ENCODE measurements around the gene NIM1K. TPM values are rescaled to one million over a fixed set of nuclear protein-coding genes. Genes with fewer than 3 reads are reported as not detected.

The NIM1K gene
- total and polyA plus RNA-seq, 3 donors from 2014 or later = 0.68 to 1.1 (median 0.79) TPM

GRCh38 chr5:43270645-43271044 lies 78.6 kb downstream of the NIM1K start:
- Histone ChIP-seq H3K4me3 (no peak overlapping the region), H3K27me3 (no peaks in the 10 kb centered on the region), H3K9me3 (no peaks in the 10 kb centered on the region), H3K27ac (no peak overlapping the region), H3K4me1 (no peaks in the 10 kb centered on the region), H3K36me3 (ENCODE audit: low read depth, missing control alignments) (no peaks in the 10 kb centered on the region)
- TF ChIP-seq CTCF (IDR thresholded peaks at IDR 0.05) = no peak
- no peak for TF ChIP-seq POLR2A (IDR thresholded peaks at IDR 0.05)
- intact Hi-C loops (cut with DNase I; ENCODE audit: low total_unique reads) = no loop called here
- whole genome bisulfite sequencing, 2 donors = 22 to 38% methylated on average over 1 of the region's 1 CpG
- no peak for DNase-seq

GRCh38 chr5:43273552-43273951 lies 81.5 kb downstream of the NIM1K start:
- no peak overlapping the region for H3K27ac ChIP-seq
- H3K4me1 ChIP-seq = no peaks in the 10 kb centered on the region
- no peaks in the 10 kb centered on the region for H3K9me3 ChIP-seq
- TF ChIP-seq POLR2A (IDR thresholded peaks at IDR 0.05) = no peak
- TF ChIP-seq CTCF (IDR thresholded peaks at IDR 0.05) = no peak
- H3K36me3 ChIP-seq (ENCODE audit: low read depth, missing control alignments) = no peaks in the 10 kb centered on the region
- DNase-seq = no peak
- no peak overlapping the region for H3K4me3 ChIP-seq
- intact Hi-C loops (cut with DNase I; ENCODE audit: low total_unique reads) = no loop called here
- no peaks in the 10 kb centered on the region for H3K27me3 ChIP-seq

- Histone ChIP-seq H3K27me3 (no peaks in the 10 kb centered on the region), H3K27ac (no peak overlapping the region), H3K36me3 (ENCODE audit: low read depth, missing control alignments) (no peaks in the 10 kb centered on the region), H3K4me3 (no peak overlapping the region), H3K4me1 (no peaks in the 10 kb centered on the region), H3K9me3 (no peaks in the 10 kb centered on the region)
- DNase-seq = no peak
- intact Hi-C loops (cut with DNase I; ENCODE audit: low total_unique reads) = no loop called here
- 56% methylated on average over 7 of the region's 7 CpGs for WGBS, 2 donors
- no peak for TF ChIP-seq CTCF (IDR thresholded peaks at IDR 0.05)
Observed at GRCh38 chr5:43274435-43275114, 82.5 kb downstream of the NIM1K start.

- Histone ChIP-seq H3K9me3 (no peaks in the 10 kb centered on the region), H3K4me1 (no peaks in the 10 kb centered on the region), H3K4me3 (no peak overlapping the region), H3K36me3 (ENCODE audit: low read depth, missing control alignments) (no peaks in the 10 kb centered on the region), H3K27me3 (no peaks in the 10 kb centered on the region), H3K27ac (no peak overlapping the region)
- TF ChIP-seq CTCF (IDR thresholded peaks at IDR 0.05) (no peak), POLR2A (IDR thresholded peaks at IDR 0.05) (no peak)
- intact Hi-C loops (cut with DNase I; ENCODE audit: low total_unique reads) = no loop called here
- DNase-seq = no peak
- WGBS, 2 donors = 87 to 90% methylated on average over 4 of the region's 4 CpGs
Observed at GRCh38 chr5:43275391-43275790, 83.4 kb downstream of the NIM1K start.

Measured in testis (tissue), 3 donors.